HG03196 (cell line): ENCODE measurements around the gene NAIF1.
"Not testable (repeated sequence)": the region's sequence is repeated elsewhere in the genome, so short reads cannot be mapped to it uniquely, and the experiment has no call there.

Source experiments
- ATAC-seq: cut with Tn5 transposase; IDR thresholded peaks from one replicate; pipeline ENCODE4 v1.9.1; 2021; ENCODE audit not compliant: unreplicated experiment

Gene NAIF1

GRCh38 chr9:128062846-128063831 is 4.0 kb downstream of the NAIF1 start:
- ATAC-seq = no peak

- ATAC-seq = no peak
Measured at GRCh38 chr9:128062279-128062678, 4.8 kb downstream of the NAIF1 start.

- no peak for ATAC-seq
Measured at GRCh38 chr9:128061275-128061960, 5.7 kb downstream of the NAIF1 start.

GRCh38 chr9:128059365-128059983 is 7.6 kb downstream of the NAIF1 start:
- ATAC-seq = no peak

GRCh38 chr9:128057724-128058409 is 9.3 kb downstream of the NAIF1 start:
- ATAC-seq = no peak

- ATAC-seq = no peak
Measured at GRCh38 chr9:128056887-128057723, 10.0 kb downstream of the NAIF1 start.

- no peak for ATAC-seq
Measured at GRCh38 chr9:128056086-128056485, 11.0 kb downstream of the NAIF1 start.

GRCh38 chr9:128055344-128056040 is 11.6 kb downstream of the NAIF1 start:
- ATAC-seq = no peak

GRCh38 chr9:128054087-128054486 is 13.0 kb downstream of the NAIF1 start:
- ATAC-seq = no peak

- no peak for ATAC-seq
Measured at GRCh38 chr9:128053560-128053959, 13.6 kb downstream of the NAIF1 start.

- no peak for ATAC-seq
Measured at GRCh38 chr9:128051932-128052709, 15.0 kb downstream of the NAIF1 start.

GRCh38 chr9:128049843-128050242 is 17.3 kb downstream of the NAIF1 start:
- no peak for ATAC-seq

- no peak for ATAC-seq
Measured at GRCh38 chr9:128048663-128049062, 18.5 kb downstream of the NAIF1 start.

- no peak for ATAC-seq
Measured at GRCh38 chr9:128047231-128047630, 19.9 kb downstream of the NAIF1 start.

- ATAC-seq = no peak
Measured at GRCh38 chr9:128045831-128046230, 21.3 kb downstream of the NAIF1 start.

- not testable (repeated sequence) for ATAC-seq
Measured at GRCh38 chr9:128045409-128045808, 21.7 kb downstream of the NAIF1 start.

GRCh38 chr9:128043467-128043868 is 23.7 kb downstream of the NAIF1 start:
- ATAC-seq = no peak

GRCh38 chr9:128042043-128042442 is 25.1 kb downstream of the NAIF1 start:
- no peak for ATAC-seq

GRCh38 chr9:128040783-128041182 is 26.3 kb downstream of the NAIF1 start:
- not testable (repeated sequence) for ATAC-seq
